IPS DF 6.9 (cell line): ENCODE results near the gene LRRC46.

Source experiments
- DNase-seq: peaks from one replicate; pipeline ENCODE4 v3.0.0-alpha.2; 2013; ENCODE audit warnings: low read depth, low spot score
- H3K27ac ChIP-seq: one replicate; pipeline ENCODE4 v1.5.1; 2013; ENCODE audit warnings: low read length, control low read depth
- H3K27me3 ChIP-seq: 2 replicates; pipeline ENCODE4 v1.6.1; 2013; ENCODE audit warnings: mild to moderate bottlenecking, low read length; ENCODE audit not compliant: control insufficient read depth, insufficient read depth
- H3K36me3 ChIP-seq: 2 replicates; pipeline ENCODE4 v1.6.1; 2013; ENCODE audit warnings: low read length; ENCODE audit not compliant: control insufficient read depth, insufficient read depth
- H3K4me1 ChIP-seq: 2 replicates; pipeline ENCODE4 v1.6.1; 2013; ENCODE audit warnings: low read length; ENCODE audit not compliant: control insufficient read depth, insufficient read depth
- H3K4me3 ChIP-seq: 2 replicates; pipeline ENCODE4 v1.5.1; 2013; ENCODE audit warnings: mild to moderate bottlenecking, low read length
- H3K9me3 ChIP-seq: 2 replicates; pipeline ENCODE4 v1.6.1; 2013; ENCODE audit warnings: low read length, inconsistent platforms; ENCODE audit not compliant: control insufficient read depth, insufficient read depth
- WGBS: extraction: QIAGEN DNeasy Blood & Tissue Kit; methylation state at CpG from one replicate; pipeline ENCODE4 v1.1.7; 2013; ENCODE audit warnings: mixed read lengths, missing lambda C conversion rate; ENCODE audit not compliant: insufficient read length, insufficient coverage; 5-methylcytosine and 5-hydroxymethylcytosine counted together

LRRC46 gene

DNA sequence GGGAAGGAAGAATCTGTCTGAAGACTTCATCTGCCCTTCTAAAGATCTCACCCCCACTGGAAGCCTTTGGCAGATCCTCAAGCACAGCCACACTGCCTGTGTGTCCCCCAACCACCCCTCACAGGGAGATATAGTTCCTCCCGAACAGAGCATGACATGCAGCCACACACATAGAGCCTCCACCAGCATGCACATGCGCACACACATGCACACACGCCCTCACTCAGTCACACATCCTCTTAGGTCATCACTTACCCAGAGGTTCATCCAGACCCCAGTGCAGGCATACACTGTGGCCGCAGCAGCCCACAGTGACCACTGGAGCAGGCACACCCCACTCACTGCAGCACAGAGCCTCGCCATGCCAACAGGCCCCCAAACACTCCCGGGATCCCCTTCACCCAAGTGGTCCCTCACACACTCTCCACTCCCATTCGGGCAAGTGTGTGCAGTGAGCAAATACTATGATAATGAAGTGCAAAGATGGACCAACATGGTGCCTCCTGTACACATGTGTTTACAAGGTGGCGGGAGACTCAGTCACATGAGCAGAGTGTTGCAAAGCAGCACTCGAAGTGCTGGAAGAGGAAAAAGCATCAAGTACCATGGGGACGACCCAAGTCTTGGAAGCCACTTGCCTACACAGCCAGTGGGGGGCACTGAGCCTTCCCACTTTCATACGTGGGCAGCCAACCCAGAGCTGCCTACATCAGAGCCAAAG, 36.5 kb downstream of the LRRC46 start:
- Histone ChIP-seq H3K4me1 (0 out of 2 replicates have a peak, but pooled peaks cover 1% of the 10 kb centered on the region), H3K9me3 (no peaks in the 10 kb centered on the region), H3K4me3 (no peak overlapping the region), H3K36me3 (no peaks in the 10 kb centered on the region), H3K27ac (no peak overlapping the region), H3K27me3 (peaks cover 4% of the 10 kb centered on the region; the same call in 1 of the 2 replicates)
- DNase-seq, result no peak
- WGBS, result no CpG with 5 or more reads among the region's 11 CpGs

DNA sequence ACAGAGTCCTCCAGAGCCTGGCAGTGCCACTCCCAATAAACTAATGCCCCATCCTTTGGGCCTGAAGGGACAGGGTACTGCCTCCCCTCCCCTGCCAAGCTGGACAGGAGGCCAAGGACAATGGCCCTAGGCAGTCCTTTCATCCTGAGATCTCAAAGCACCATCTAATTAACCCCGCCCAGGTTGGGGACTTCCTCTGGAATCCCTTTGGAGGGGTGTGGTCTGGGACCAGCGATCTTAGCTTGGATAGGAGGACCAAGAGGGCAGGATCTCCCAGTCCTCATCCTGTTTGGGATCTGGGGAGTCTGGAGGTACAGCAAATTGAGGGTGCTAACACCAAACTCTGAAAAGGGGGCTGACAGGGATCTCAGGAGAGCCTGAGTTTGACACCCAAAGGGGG, 37.6 kb downstream of the LRRC46 start:
- no CpG with 5 or more reads among the region's 2 CpGs for WGBS
- Histone ChIP-seq H3K4me3 (no peak overlapping the region), H3K4me1 (0 out of 2 replicates have a peak, but pooled peaks cover 1% of the 10 kb centered on the region), H3K9me3 (no peaks in the 10 kb centered on the region), H3K27me3 (peaks cover 4% of the 10 kb centered on the region; the same call in 1 of the 2 replicates), H3K36me3 (no peaks in the 10 kb centered on the region), H3K27ac (no peak overlapping the region)
- DNase-seq, result no peak

DNA sequence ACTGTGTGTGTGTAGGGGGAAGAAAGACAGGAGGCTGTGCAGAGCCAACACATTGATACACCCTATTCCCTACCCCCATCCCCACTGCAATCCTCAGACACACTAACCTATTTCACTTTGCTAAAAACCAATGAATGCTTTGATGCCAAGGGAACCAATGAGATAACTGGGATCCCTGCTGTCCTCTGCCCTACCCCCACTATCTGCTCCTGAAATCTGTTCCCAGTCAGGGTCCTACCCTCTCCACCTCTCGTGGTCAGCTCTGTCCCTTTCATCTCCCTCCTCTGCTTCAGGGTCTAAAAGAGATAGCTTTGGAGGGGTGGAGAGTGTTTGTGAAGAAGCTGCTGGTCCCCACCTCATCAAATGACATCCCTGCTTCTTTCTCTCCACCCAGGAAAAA, 38.6 kb downstream of the LRRC46 start:
- WGBS, result no CpG with 5 or more reads among the region's 1 CpG
- no peak overlapping the region for H3K4me3 ChIP-seq
- H3K27me3 ChIP-seq, result peaks cover 4% of the 10 kb centered on the region; the same call in 1 of the 2 replicates

DNA sequence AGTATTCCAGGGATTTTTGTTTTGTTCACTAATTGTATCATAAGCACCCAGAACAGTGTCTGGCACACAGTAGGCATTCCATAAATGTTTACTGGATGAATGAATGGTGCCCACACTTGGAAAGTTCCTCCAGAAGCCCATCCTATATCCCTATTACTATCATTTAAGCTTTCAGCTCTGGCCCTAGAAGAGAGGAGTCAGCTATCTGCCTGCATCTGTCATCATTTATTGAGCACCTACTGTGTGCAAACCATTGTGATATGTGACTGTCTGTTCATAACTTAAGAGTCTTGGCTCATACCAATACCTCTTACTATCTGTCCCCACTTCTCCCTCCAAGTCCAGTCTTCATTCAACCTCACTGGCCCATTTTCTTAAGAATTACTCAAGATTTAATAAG, 39.6 kb downstream of the LRRC46 start:
- Histone ChIP-seq H3K36me3 (no peaks in the 10 kb centered on the region), H3K27ac (no peak overlapping the region), H3K4me1 (0 out of 2 replicates have a peak, but pooled peaks cover 5% of the 10 kb centered on the region), H3K27me3 (peaks cover 4% of the 10 kb centered on the region; the same call in 1 of the 2 replicates), H3K9me3 (no peaks in the 10 kb centered on the region), H3K4me3 (no peak overlapping the region)
- DNase-seq, result no peak

More for the DNA sequence above, 38.6 kb downstream of the LRRC46 start:
- no peak for DNase-seq
- Histone ChIP-seq H3K4me1 (0 out of 2 replicates have a peak, but pooled peaks cover 1% of the 10 kb centered on the region), H3K9me3 (no peaks in the 10 kb centered on the region), H3K36me3 (no peaks in the 10 kb centered on the region), H3K27ac (no peak overlapping the region)

DNA sequence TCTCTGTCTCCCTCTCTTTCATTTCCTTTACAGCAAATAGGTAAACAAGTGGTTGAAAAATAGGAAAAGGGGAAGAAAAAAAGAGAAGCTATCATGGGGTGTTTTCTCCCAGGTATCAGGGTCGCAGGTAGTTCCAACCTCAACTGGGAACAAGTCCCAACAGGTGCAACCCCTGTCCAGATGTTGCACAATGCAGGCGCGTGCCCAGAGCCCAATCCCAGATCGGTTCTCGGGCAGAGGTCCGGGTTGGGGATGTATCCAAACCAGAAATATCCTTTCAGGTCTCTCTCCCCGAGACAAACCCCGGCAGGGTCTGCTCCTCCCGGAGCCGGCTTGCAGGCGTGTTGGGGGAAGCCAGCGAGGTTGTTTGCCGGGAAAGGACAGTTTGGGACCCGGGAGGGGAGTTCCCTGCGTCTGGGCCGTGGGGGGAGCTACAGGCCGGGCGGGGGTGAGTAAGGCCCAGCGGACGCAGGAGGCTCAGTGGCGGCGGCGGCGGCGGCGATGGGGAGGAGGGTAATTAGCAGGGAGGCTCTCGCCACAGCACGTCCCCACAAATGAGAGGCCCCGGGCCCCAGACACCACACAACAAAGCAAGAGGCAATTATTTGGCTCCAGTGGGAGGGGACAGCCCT, 40.7 kb downstream of the LRRC46 start:
- Histone ChIP-seq H3K27me3 (peaks cover 4% of the 10 kb centered on the region; the same call in 1 of the 2 replicates), H3K4me1 (0 out of 2 replicates have a peak, but pooled peaks cover 5% of the 10 kb centered on the region), H3K4me3 (peak overlapping the region; percentile 32; the same call in 1 of the 2 replicates), H3K27ac (no peak overlapping the region), H3K9me3 (no peaks in the 10 kb centered on the region), H3K36me3 (no peaks in the 10 kb centered on the region)
- no peak for DNase-seq
- no CpG with 5 or more reads among the region's 29 CpGs for WGBS

DNA sequence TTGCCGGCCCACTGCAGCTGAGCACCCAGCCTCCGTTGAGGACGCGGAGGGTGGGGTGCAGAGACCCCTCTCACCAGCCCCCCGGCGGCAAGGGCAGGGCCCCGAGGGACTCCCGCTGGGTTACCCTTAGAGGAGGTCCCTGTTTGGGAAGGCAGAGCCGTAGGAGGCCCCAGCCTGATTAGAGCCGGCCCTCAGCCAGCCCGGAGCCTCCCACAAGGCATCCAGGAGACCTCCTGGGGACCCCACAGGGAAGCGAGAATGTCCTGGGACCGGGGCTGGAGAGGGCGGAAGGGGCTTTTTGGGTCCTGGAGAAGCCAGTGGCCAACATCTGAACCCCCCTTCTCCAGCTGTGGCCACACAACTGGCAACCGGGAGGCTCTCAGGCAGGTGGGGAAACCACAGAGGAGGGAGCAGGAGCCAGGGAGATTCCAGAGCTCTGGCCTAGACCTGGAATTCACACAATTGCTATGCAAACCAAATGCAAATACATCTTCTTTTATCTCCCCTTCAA, 41.2 kb downstream of the LRRC46 start:
- Histone ChIP-seq H3K9me3 (no peaks in the 10 kb centered on the region), H3K27me3 (peaks cover 4% of the 10 kb centered on the region; the same call in 1 of the 2 replicates), H3K4me3 (peak overlapping the region; percentile 32; the same call in 1 of the 2 replicates), H3K27ac (no peak overlapping the region), H3K36me3 (no peaks in the 10 kb centered on the region), H3K4me1 (0 out of 2 replicates have a peak, but pooled peaks cover 5% of the 10 kb centered on the region)
- DNase-seq, result no peak
- no CpG with 5 or more reads among the region's 15 CpGs for WGBS

DNA sequence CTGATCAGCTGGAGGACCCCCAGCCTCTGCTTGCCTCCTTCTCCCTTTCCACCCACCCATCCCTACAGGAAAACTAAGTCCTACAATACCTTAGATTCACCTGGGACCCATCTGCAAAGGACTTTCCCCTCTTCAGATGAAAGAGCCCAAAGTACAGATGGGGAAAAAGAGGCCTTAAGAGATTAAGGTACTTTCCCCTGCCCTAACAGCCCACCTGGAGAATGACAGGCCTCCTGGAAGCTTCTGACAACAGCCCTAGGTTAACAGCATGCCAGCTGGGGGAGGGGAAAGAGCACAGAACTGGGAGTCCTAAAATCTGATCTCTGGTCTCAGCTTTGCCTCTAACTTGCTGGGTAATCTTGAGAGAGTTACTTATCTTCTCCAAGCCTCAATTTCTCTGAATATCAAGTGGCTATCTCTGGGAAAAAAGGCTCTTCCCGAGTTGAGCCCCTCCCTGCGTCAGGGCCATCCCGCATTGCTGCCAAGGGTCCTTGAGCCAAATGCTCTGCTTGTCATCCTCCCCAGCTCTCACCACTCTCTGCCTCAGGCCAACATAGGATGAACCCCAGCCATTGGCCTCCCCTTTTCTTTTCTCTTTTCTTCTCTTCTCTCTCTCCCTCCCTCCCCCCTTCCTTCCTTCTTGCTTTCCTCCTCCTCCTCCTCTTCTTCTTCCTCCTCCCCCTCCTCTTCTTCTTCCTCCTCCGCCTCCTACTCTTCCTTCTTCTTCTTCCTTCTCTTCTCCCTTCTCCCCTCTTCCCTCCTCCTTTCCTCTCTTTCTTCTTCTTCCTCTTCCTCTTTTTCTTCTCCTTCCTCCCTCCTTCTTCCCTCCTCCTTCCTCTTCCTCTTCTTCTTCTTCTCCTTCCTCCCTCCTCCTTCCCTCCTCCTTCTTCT, 42.0 kb downstream of the LRRC46 start:
- Histone ChIP-seq H3K4me3 (no peak overlapping the region), H3K4me1 (peaks cover 7% of the 10 kb centered on the region; the same call in 1 of the 2 replicates), H3K9me3 (no peaks in the 10 kb centered on the region), H3K36me3 (no peaks in the 10 kb centered on the region), H3K27ac (no peak overlapping the region), H3K27me3 (peaks cover 4% of the 10 kb centered on the region; the same call in 1 of the 2 replicates)
- WGBS, result no CpG with 5 or more reads among the region's 4 CpGs
- no peak for DNase-seq

DNA sequence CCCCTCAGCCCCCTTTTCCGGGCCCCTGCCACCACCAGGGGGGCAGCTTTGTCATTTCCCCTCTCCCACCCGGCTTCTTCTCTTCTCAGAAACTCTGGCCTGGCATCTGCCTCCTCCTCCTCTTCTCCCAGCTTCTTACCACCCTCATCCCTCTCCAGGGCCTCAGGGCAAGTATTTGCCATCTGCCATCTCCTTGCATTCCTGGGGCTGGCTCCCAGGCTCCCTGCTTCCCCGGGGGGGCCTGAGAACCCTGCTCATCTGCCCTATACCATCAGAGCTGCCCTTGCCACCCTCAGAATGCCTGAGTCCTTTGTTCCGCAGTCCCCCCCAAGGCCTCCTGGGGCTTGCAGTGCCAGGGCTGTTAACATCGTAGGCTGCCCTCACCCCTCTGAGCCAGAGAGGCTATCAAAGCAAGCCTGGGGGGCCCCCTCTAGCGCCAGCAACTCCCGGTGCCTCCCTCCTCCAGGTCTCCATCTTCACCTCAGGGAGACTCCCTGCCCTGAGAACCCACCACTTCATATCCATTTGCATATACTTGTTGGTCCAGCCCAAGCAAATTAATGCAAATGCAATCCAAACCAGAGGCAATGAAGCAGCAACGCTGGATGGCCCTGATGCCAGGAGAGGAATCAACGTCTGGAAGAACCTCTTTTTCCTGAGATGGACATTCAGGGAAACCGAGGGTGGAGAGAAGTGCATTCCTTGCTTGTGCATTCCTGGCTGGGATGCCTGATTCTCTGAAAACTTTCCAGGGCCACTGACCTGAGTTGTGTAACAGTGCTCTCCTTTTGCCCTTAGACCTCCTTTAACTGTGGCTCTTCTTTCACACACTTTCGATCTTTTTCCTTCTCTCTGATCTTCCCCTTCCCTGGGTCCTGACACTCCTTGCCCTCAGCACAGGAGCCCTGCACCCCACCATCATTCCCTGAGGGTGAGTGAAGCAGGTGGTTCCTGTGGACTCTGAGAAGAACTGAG, 43.8 kb downstream of the LRRC46 start:
- Histone ChIP-seq H3K27me3 (peaks cover 2% of the 10 kb centered on the region; the same call in 1 of the 2 replicates), H3K36me3 (no peaks in the 10 kb centered on the region), H3K4me3 (no peak overlapping the region), H3K27ac (no peak overlapping the region), H3K4me1 (peaks cover 6% of the 10 kb centered on the region; the same call in 1 of the 2 replicates), H3K9me3 (no peaks in the 10 kb centered on the region)
- no CpG with 5 or more reads among the region's 11 CpGs for WGBS
- no peak for DNase-seq

DNA sequence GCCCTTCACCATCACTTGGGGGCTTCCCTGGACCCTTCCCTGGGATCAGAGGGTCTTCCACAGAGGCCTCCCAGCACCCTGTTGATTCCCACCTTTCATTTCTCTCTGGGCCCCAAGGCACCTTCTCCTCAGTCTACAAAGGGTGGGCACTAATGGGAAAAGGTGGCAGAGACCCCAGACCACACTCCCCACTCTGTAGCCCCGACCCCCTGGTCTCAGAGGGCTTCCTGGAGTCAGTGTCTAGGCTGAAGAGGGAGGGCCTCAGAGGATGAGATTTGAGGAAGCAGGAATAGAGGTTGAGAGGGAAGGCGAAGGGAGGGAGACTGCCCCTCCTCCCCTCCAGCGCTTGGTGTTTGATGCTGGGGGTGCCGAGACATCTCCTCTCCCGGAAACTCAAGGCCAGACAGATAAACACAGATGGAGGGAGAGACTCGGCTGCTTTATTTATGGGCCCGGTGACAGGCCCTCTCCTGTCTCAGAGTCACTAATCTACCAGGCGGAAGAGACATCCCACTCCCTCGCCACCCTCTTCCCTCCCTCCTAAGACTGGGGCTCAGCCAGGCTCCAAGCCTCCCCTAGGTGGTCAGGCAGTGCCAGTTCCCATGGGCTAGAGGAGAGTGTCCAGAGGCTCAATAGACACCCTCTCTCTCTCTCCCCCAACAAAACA, 46.0 kb downstream of the LRRC46 start:
- H3K27me3 ChIP-seq, result no peaks in the 10 kb centered on the region
- H3K9me3 ChIP-seq, result no peaks in the 10 kb centered on the region
- no peak for DNase-seq
- H3K27ac ChIP-seq, result no peak overlapping the region
- H3K36me3 ChIP-seq, result no peaks in the 10 kb centered on the region
- peaks cover 6% of the 10 kb centered on the region; the same call in 1 of the 2 replicates for H3K4me1 ChIP-seq
- WGBS, result no CpG with 5 or more reads among the region's 9 CpGs
- H3K4me3 ChIP-seq, result no peak overlapping the region
